Left hindlimb (tissue), 1 donor: ENCODE results near the gene CFAP53.

Experiments used
- DNase-seq: peaks from one replicate; pipeline ENCODE4 v3.0.0-alpha.2; 2018

The CFAP53 gene

GRCh38 chr18:50287441-50288347 is 21.4 kb upstream of the CFAP53 start, which contains the start of gene CXXC1:
CXXC1 (minus strand) TSS chr18:50287692; CDS start chr18:50287589, 103 bp downstream.
- peak; percentile 100 for DNase-seq

GRCh38 chr18:50287028-50287440 is 20.7 kb upstream of the CFAP53 start:
- DNase-seq, result no peak

GRCh38 chr18:50286391-50287027 is 20.2 kb upstream of the CFAP53 start:
- DNase-seq, result peak; percentile 42

- DNase-seq, result peak; percentile 29
Observed at GRCh38 chr18:50285631-50286321, 19.5 kb upstream of the CFAP53 start.

- DNase-seq, result peak; percentile 32
Observed at GRCh38 chr18:50285071-50285470, 18.8 kb upstream of the CFAP53 start.

GRCh38 chr18:50284255-50284885 is 18.1 kb upstream of the CFAP53 start:
- no peak for DNase-seq

DNA sequence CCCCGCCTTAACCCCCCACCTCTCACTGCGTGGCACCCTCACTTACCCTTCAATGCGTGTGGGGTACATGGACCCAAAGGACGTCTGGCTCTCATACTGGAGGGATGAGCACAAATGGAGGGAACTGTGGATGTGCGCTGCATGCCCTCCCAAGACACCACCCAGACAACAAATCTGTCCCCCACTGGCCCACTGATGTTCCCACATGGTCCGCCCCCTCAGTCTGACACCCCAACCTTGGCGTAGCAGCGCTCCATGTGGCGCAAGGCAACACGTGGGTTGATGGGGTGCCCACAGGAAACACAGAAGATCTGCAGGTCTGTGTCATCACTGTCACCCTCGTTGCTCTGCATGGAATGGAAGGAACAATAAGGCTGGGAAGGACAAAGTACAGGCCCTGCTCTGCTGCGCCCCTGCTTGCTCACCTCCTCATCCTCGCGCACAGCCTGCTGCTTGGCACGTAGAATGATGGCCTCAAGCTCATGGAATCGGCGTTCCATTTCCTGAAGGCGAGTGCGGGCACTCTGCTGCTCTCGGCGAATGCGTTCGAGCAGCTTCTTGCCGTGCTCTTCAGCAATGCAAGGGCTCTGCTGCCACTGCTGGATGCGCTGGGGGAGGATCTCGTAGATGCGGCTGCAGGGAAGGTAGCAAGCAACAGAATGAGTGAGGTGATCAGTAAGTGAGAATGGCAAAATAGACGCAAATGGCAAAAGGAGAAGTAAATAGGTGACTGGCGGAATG is 17.3 kb upstream of the CFAP53 start:
- DNase-seq, result no peak

DNA sequence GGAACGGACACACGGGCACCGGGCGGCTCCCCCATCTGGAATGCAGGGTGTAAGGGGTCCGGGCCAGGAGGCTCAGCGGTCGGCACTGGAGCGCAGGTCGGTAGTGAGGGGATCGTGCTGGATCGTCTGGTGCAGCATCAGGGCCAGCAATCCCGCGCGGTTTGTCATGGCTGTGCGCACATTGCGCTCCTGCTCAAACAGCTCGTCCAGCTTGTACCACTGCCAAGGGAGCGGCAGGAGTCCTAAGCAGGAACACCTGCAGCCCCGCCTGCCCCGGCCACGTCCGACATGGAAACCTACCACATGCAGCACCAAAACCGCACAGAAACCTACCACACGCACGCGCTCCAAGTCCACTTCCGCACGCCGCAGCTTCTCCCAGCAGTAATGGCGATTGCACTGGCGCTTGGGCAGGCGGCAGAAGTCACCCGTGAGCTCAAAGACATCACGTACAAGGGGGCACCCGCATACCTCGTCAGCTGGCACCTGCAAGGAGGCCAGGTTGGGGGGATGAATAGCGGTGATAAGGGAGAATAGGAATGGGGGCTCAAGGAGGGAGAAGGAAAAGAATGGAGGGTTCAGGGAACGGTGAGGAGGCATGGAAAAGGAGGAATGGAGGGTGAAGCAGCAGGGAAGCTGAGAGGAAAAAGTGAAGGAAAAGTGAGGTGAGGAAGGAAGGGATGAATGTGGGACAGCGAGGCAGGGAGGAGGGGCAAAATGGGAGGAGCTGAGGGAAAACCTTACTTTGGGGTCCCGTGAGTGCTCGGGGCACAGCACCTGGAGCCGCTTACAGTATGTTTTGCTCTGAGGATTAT is 16.4 kb upstream of the CFAP53 start:
- DNase-seq, result no peak

GRCh38 chr18:50281972-50282520 is 15.8 kb upstream of the CFAP53 start:
- no peak for DNase-seq

DNA sequence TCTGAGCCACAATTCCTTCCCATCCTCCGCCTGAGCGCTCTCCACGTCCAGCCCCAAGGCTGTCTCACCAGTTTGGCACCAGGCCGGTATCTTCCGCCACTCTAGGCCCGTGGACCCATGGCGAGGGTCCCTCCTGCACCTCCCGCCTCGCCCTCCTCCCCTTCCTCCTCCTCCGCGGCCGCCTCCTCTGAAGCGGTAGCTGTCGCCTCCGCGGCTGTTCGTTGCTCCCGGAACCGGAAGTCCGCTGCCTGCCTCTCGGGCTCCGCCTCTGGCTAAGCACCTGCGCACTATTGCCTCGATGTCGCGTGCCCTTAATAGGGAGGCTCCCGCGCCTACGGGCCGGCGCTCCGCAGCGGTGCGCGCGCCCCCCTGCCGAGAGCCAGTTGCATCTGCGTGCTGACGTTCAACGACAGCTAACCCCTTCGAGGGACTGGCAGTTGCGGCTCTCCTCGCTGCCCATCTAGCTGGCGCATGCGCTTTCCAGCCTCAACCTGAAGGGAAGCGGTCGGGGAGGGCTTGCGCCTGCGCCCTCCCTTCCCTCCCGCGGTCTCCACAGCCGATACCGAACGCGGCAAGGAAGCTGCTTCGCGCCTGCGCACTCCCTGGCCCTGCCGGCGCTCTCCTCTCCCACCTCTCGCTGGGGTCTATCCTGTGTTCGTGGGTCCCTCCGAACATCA is 15.1 kb upstream of the CFAP53 start, which contains the start of gene MBD1:
Gene MBD1, minus strand, starts transcription at position 229 of the 677 bp plus-strand sequence. CDS start 1,531 bp downstream, outside the sequence.
- peak; percentile 99 for DNase-seq

DNA sequence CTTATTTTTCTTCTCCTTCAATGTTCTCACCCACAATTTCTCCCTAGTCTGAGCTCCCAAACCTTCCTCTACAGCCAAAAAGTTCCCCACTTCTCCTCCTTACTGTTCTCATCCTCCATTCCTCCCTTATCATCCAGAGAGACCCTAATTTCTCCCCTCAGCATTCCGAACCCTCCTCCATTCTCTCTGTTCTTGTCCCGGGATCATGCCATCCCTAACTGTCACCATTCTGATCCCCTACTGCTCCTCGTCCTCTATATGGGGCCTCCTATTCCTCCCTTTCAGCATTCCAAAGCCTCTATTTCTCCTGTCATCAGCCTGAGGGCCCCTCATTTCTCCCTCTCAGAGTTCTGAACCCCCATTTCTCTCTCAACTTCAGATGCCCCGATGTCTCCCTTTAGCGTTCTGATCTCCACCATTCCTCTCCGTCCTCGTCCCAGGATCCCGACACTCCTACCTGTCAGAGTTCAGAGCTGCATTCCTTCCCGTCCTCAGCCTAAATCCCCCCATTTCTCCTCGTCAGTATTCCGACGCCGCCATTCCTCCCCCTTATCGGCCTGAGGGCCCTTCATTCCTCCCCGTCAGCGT is 14.5 kb upstream of the CFAP53 start:
- no peak for DNase-seq

DNA sequence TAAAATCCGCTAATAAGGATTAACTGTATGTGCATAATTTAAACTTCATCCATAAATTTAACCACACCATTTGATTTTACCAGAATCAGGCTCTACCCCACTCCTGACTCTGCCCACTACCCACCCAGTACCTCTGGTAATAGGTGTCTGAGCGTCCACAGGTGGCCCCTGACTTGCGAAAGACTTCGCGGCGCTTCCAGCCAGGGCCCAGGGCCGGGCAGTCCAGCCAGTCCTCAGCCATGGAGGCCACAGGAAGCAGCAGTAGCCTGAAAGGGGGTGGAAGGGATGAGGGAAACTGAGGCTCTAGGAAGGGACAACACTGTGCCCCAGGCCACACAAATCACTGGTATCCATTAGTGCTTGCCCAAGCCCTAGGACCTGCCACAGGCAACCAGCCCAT is 13.5 kb upstream of the CFAP53 start:
- no peak for DNase-seq

DNA sequence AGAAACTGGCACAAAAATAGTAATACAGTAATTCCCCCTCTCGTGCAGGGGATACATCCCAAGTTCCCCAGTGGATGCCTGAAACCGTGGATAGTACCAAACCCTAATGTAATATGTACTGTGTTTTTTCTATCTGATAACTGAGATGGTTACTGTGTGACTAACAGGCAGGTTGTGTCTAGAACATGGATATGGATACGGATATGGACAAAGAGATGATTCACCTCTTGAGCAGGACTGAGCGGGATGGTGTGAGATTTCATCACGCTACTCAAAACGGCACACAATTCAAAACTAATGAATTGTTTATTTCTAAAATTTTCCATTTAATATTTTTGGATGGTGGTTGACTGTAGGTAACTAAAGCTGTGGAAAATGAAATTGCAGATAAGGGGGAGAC is 11.6 kb upstream of the CFAP53 start:
- DNase-seq, result no peak

- DNase-seq, result no peak
Observed at GRCh38 chr18:50276452-50276851, 10.2 kb upstream of the CFAP53 start.

GRCh38 chr18:50275503-50276036 is 9.3 kb upstream of the CFAP53 start:
- DNase-seq, result no peak

- no peak for DNase-seq
Observed at GRCh38 chr18:50274941-50275340, 8.6 kb upstream of the CFAP53 start.

DNA sequence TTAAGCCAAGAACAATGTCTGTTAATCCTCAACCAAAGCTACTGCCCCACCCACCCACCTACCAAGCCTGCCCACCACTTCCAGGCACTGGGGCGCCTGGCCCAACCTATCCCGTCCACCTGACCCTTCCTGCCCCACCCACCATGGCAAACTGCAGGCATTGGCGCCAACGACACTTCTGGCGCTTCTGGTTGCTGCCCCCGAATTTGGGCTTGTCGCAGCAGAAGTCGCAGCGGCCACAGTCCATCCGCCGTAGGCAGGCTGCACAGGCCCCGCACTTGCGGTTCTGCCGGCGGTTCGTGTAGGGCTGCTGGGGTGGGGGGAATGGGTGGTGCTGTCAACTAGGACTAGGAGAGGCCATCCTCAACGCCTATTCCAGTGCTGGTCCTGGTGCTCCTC is 7.7 kb upstream of the CFAP53 start:
- no peak for DNase-seq

DNA sequence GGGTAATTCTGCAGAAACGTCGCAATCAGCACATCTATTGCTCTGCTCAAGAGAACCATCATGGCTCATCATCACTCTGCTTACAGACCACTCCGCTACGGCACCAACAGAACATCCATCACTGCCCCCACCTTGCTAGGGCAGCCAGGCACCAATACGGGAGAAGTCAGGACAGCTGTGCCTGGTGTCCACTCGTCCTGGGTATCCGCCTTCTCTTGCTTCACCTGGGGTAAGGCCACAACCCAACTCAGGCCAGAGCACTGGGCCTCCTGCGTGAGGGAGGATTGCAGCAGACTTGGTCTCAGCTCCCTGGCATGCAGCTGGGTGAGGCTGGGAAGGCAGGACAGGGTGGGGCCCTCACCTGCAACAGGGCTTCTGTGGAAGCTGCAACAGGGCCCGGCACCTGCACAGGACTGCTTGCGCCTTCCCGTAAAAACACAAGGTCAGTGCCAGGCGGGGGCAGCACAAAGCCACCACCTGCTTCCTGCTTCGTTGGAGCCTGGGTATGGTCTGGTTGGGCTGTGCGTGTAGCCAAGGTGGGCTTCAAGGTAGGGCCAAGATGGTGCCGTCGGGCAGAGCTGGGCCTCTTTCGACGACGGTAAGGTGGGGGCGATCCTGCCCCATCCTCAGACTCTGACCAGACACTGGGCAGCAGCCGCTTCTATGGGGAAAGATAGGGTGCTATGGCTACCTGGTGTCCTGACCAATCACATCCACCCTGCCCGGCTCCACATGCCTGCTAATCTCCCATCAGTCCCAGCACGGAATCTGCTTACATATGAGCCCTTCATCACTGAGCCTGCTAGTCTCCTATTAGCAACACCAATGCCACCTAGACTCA is 7.1 kb upstream of the CFAP53 start:
- no peak for DNase-seq

- DNase-seq, result no peak
Observed at GRCh38 chr18:50272568-50272967, 6.3 kb upstream of the CFAP53 start.
